Measurements from ENCODE around the gene NEUROD2.

The NEUROD2 gene

DNA sequence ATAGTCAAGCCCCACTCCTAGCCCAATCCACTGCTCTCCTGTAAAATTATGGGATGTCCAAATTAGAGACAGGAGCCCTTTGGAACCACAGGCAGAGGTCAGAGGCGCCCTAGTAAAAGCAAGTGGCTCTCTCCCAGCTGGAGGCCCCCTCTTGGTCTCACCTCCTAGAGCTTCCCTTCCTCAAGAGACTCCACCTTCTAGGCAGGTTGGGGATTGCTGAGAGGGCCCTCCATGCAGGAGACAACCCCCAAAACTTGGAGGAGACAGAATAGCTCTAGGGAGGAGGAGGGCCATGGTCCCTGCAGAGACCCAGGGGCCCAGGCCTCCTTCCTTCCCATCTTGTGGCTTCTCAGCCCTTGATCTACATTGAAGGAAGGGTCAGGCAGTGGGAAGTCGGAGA lies 29.4 kb downstream of the NEUROD2 start:
- no peak for DNase-seq

DNA sequence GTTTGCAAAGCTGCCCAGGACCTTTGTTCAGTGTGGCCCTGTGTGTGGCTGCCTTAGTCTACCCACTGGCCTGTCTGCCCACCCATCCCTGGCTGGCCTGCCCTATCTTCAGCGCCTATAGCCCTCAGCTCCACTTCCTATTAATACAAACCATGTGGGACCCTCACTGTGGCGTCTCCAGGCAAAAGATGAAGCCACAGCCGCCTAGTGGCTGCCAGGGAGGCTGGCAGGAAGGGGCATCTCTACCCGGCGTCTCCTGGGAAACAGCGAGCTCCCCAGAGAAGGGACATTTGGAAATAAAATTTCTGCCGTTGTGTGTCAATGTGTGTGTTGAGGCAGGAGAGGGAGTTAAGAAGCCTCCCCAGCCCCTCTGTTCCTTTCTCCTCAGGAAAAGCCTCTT lies 31.5 kb downstream of the NEUROD2 start:
- peak; percentile 10 for DNase-seq

DNA sequence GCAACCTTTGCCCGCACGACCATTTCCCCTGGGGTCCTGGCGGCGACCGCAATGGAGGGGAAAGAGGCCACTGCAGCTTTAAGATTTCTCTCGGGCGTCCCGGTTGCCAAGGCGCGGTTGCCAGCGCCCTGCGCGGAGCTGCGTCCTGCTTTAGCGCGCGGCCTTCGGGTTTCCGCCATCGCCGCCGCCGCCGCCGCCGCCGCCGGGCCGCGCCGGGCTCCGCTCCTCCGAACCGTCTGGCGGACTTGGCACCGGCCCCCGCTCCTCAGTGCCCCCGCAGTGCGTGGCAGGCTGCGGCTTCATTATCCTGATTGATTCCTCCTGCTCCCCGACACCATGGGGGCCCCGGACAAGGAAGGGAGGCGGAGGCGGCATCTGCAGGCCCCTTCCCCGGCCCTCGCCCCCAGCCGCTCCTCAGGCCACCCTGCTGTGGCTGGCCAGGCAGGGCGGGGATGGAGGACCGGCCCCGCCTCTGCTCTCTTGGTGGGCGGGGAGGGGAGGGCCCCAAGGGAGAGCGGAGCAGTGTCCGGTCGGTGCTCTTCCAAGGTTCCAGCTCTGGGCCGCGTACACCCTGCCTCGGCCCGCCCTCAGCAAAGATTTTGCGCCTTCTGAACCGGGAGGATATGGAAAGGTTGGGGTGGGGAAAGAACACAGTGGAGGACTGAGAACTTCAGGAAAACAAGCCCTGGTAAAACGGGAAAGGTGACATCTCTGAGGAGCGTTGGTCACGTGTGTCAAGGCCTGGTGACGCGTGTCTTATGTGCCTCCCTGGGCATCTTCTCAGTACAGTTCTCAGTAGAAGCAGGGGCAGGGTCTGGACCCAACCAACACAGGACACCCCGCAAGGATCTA lies 34.0 kb downstream of the NEUROD2 start:
- DNase-seq, result peak; percentile 48

DNA sequence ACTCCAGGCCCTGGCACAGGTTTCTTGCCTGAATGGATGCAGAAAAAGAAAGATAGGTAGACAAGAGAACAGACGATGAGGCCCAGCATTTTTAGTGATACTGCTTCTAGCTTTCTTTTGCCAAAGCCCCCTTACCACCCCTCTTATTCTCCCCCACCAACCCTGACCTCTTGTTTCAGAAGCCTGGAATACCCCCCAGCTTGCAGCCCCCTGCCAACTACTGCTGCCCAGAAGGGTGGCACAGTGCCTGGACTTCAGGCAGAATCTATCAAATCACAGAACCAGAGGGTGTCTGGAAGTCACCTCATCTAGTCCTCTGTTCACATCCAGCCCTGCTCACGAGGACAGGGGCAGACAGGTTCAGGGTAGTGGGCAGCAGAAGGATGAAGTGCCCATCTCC lies 35.6 kb downstream of the NEUROD2 start:
- DNase-seq, result no peak

DNA sequence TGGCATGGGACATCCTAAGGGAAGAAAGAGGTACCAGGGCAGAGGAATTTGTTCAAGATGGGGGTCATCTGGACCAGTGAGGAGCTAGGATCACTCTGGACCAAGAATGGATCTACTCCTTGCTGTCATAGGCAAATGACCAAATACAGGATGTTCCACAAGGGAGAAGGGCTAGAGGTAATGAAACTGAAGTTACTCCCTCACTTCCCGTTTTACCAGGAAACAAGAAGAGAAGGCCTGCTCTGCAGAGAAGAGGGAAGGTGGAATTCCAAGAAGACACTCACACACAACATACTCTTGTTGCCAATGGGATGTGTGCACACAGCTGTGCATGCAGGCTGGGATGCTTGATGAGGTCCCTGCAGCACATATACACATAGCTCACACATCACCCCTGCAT lies 38.6 kb downstream of the NEUROD2 start:
- peak; percentile 71 for DNase-seq

- no peak for DNase-seq
Measured at GRCh38 chr17:39568702-39569101, 39.0 kb downstream of the NEUROD2 start.

DNA sequence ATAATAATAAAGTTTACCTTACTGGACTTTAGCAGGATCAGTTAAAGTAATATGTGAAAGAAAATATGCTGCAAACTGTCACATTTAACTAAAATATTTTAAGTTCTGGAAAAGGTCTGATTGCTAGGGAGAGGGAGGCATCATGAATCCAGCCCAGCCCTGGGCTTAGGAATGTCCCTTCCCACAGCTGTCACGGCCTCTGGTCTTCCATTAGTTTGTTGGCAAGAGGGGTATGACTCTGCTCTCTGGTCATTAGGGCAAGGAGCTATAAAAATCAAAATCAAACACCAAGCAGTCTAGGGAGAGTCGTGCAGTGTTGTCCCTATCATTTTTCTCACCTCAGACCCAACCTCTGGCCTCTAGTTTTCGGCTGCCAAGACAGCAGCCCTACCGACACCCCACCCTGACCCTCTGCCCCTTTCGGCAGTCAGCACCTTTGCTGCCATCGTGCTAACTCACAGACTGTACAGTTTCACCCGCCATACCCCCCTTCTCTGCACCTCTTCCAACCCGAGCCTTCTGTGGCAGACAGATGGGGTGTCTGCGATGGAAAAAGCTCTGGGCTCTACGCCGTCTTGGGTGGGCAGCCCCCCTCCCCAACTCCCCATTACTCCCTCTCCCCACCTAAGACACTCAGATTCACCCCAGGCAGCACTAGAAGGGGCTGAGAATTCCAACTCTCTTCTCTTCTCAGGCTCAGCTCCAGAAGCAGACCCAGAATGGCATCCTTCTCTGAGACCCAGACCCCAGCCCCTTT lies 41.4 kb downstream of the NEUROD2 start:
- no peak for DNase-seq

- no peak for DNase-seq
Measured at GRCh38 chr17:39564211-39564848, 43.4 kb downstream of the NEUROD2 start.

DNA sequence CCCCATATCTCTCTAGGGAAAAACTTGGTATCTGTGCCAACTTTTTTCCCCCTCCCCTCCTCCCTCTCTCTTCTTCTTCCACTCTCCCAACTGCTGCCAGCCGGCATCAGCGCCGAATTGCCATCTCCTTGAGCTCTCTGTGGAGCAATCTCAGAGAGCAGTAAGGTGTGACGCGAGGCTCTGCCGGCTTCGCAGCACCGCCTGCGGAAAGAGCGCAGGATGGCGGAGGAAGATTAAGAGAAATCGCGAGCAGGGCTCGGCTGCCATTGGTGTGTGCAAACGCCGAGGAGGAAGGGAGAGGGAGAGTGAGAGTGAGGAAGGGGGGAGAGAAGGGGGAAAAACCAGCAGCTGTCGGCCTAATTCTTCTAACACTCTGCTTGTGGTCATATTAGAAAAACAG lies 44.2 kb downstream of the NEUROD2 start:
- DNase-seq, result no peak

DNA sequence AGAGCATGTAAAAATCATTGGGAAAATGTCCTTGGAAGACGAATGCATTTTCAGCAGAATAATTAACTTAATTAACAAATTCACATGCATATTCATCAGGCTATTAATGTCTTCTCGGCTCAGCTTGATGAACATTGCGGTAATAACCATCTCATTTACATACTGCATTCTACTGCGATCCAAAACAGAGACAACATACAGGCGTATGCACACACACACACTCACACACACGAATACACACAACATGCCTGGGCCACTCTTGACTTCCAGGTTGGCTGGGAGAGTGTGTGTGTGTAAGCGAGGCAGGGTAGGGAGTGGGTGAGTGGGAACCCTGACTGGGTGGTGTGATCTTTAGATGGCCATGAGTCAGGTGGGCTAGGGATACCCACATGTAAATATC lies 44.7 kb downstream of the NEUROD2 start:
- no peak for DNase-seq

DNA sequence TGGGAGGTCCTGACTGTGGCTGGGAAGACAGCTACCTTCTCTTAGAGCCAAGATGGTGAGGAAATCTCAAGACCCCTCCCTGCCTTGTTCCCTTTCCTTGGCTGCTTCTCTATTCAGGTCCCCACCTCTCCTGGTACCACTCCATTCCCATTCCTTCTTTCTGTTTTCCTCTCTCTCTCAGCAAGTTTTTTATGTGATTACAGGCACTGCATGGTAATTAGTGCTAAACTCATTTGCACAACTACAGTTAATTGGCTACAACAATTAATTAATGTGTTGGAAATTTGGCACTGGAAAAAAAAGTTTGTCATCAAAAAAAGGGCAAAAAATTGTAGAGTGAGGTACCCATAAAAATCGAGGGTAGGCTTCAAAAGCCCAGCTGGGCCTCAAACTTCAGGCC lies 45.3 kb downstream of the NEUROD2 start:
- DNase-seq, result no peak

DNA sequence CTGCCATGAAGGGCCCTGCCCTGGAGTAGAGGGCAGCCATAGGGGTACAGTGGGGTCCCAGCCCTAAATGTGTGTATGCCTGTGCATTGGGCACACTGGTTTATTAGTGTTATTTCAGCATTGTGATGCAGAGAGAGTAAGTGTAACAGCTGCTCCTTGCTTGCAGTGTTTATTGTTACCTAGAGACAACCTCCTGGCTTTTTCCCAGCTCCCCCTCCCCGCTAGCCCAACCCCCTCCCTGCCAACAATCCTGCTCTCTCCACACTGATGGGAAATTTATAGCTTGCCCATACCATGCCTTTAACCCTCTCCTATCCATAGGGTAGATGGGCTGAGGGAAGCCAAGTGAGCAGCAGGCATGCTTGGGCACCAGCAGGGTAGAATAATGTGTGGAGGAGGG lies 51.3 kb downstream of the NEUROD2 start:
- no peak for DNase-seq

- DNase-seq, result no peak
Measured at GRCh38 chr17:39555368-39555767, 52.4 kb downstream of the NEUROD2 start.
